Esophagus squamous epithelium (tissue), 4 donors: ENCODE results near the gene NMUR1.

ENCODE experiments used
- POLR2A ChIP-seq, 4 donors: fragments of 450-650 bp; IDR thresholded peaks; one replicate each; pipeline ENCODE4 v1.6.1; 2017; ENCODE audit warnings: antibody characterized with exemption in 4 of 4, mild to moderate bottlenecking in 4 of 4, moderate library complexity in 3 of 4
- TF ChIP-seq, protein P1 (sequence below), 6 experiments: fragments of 450-650 bp in 4 of 6; fragments of 200-600 bp in 2 of 6; sonication (generic) in 2 of 6; IDR thresholded peaks; one replicate each; pipeline ENCODE4 v1.5.1; 2016 to 2019; ENCODE audit warnings: antibody characterized with exemption in 6 of 6, mild to moderate bottlenecking in 4 of 6, moderate library complexity in 4 of 6

DNA sequence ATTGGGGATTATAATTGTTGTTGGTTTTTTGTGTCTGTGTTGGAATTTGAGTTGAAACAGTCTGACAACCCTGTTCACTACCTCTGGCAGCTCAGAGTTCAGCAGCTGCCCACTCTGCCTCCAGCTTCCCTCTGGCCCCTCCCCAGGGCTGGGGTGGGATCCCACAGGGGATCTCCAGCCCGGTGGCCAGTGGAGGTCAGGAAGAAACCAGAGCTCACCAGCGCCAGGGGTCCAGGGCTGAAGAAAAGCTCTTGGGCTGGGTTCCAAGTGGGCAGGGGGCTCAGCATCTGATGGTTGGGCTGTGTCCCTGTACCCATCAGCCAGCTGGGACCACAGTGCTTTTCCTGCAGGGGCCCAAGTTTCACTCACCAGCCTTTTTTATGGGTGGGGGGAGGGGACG is 49.5 kb downstream of the NMUR1 start:
- TF ChIP-seq, protein P1, sequence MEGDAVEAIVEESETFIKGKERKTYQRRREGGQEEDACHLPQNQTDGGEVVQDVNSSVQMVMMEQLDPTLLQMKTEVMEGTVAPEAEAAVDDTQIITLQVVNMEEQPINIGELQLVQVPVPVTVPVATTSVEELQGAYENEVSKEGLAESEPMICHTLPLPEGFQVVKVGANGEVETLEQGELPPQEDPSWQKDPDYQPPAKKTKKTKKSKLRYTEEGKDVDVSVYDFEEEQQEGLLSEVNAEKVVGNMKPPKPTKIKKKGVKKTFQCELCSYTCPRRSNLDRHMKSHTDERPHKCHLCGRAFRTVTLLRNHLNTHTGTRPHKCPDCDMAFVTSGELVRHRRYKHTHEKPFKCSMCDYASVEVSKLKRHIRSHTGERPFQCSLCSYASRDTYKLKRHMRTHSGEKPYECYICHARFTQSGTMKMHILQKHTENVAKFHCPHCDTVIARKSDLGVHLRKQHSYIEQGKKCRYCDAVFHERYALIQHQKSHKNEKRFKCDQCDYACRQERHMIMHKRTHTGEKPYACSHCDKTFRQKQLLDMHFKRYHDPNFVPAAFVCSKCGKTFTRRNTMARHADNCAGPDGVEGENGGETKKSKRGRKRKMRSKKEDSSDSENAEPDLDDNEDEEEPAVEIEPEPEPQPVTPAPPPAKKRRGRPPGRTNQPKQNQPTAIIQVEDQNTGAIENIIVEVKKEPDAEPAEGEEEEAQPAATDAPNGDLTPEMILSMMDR (IDR thresholded peaks at IDR 0.05), result no peak
- no peak for TF ChIP-seq POLR2A (IDR thresholded peaks at IDR 0.05)
